ENCODE data around the gene ATP9B. TPM values are rescaled to one million over a fixed set of nuclear protein-coding genes. Genes with fewer than 3 reads are reported as not detected.

Gene ATP9B, protein sequence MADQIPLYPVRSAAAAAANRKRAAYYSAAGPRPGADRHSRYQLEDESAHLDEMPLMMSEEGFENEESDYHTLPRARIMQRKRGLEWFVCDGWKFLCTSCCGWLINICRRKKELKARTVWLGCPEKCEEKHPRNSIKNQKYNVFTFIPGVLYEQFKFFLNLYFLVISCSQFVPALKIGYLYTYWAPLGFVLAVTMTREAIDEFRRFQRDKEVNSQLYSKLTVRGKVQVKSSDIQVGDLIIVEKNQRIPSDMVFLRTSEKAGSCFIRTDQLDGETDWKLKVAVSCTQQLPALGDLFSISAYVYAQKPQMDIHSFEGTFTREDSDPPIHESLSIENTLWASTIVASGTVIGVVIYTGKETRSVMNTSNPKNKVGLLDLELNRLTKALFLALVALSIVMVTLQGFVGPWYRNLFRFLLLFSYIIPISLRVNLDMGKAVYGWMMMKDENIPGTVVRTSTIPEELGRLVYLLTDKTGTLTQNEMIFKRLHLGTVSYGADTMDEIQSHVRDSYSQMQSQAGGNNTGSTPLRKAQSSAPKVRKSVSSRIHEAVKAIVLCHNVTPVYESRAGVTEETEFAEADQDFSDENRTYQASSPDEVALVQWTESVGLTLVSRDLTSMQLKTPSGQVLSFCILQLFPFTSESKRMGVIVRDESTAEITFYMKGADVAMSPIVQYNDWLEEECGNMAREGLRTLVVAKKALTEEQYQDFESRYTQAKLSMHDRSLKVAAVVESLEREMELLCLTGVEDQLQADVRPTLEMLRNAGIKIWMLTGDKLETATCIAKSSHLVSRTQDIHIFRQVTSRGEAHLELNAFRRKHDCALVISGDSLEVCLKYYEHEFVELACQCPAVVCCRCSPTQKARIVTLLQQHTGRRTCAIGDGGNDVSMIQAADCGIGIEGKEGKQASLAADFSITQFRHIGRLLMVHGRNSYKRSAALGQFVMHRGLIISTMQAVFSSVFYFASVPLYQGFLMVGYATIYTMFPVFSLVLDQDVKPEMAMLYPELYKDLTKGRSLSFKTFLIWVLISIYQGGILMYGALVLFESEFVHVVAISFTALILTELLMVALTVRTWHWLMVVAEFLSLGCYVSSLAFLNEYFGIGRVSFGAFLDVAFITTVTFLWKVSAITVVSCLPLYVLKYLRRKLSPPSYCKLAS
- 10 to 100 TPM; 25.9 to 34.6 TPM for total RNA-seq

DNA sequence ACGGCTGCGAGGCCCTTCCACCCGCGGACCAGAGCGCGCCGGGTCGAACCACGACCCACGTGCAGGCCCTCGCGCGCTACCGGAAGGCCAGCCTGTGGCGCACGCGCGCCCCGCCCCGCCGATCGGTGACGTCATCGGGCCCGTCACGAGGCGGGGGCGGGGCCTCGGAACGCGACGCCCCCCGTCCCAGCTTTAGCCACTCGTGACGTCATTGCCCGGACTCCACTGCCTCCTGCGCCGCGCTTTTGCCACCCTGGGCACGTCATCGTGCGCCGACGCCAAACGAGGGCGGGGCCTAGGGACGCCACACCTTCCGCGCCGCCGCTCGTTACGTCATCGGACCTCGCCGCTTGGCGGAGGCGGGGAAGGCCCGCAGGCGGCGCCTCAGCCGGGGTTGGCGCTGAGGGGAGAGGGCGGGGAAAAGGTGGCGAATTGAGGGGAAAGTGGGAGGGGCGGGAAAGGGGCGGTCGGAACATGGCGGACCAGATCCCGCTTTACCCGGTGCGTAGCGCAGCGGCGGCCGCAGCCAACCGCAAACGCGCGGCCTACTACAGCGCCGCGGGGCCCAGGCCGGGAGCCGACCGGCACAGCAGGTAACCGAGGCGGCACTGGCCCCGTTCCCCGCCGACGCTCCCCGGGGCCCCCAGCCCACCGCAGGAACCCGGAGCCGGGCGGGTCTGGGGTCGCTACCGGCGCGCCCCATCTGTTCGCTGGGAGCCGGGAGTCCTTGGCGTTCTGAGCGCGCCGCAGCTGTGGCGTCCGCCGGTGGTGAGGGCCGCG is at the start of gene ATP9B:
TSS of gene ATP9B (plus strand) at position 458 of the 780 bp plus-strand sequence. CDS start at position 475, 17 bp downstream.
- peaks cover 24 to 29% of the 10 kb centered on the region in 2 donors for H3K9me3 Mint-ChIP-seq
- H3K27ac Mint-ChIP-seq, result peak within 1 kb of the TSS; percentile 52 to 97
- peaks cover 33 to 51% of the 10 kb centered on the region in 2 donors for H3K36me3 Mint-ChIP-seq
- DNase-seq (ENCODE audit: low spot score in 2 of 2) (peak; percentile 100), ATAC-seq (peak; percentile 85 to 91)

GRCh38 chr18:79019881-79020280 is 49.3 kb upstream of the ATP9B start:
- ATAC-seq (no peak), DNase-seq (ENCODE audit: low spot score in 2 of 2) (no peak)
- H3K9me3 Mint-ChIP-seq, result no peaks in the 10 kb centered on the region
- no peak overlapping the region for H3K27ac Mint-ChIP-seq
- peaks cover 0 to 5% of the 10 kb centered on the region in 2 donors for H3K36me3 Mint-ChIP-seq

DNA sequence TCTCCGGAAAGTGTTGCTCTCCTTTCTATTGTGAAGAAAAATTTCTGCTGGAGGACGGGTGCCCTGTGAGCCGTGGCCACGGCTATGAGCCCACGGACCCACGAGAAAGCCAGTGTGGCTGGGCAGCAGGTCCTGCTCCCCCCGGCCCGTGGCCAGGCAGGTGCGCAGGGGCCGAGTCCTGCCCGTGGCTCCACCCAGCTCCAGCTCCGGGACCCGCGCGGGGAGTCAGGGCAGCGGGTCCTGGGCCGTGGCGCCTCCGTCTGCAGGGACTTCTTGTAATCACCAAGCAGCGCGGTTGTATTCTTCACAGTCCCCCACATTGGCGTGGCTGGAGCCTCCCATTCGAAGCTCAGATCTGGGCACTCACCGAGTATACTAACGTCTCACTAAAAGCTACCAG is 46.6 kb upstream of the ATP9B start:
- Mint-ChIP-seq H3K36me3 (peaks cover 0 to 5% of the 10 kb centered on the region in 2 donors), H3K9me3 (peaks cover 0 to under 1% of the 10 kb centered on the region in 2 donors), H3K27ac (no peak overlapping the region)
- no peak for ATAC-seq
- no peak for DNase-seq (ENCODE audit: low spot score in 2 of 2)

GRCh38 chr18:79026491-79026890 is 42.7 kb upstream of the ATP9B start:
- Mint-ChIP-seq H3K36me3 (peaks cover 0 to 16% of the 10 kb centered on the region in 2 donors), H3K27ac (no peak overlapping the region), H3K9me3 (peaks cover 11 to 15% of the 10 kb centered on the region in 2 donors)
- DNase-seq (ENCODE audit: low spot score in 2 of 2) (no peak), ATAC-seq (no peak)

DNA sequence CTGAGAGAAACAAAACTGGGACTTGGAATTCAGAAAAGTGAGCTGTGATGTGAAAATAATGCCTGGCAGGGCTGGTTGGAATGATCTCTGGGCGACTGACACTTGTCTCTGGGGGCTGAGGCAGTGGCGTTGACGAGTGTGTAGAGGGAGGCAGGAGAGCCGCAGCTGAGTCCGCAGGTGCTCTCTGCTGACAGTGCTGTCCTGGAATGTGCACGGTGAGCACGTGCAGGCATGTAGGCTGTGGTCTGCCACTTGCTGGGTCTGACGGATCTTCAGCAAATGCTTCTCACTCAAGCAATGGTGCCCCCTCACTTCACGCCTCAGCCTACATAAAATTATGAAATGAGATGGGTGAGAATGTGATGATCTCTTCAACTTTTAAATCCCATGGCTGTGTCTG is 38.5 kb upstream of the ATP9B start:
- H3K36me3 Mint-ChIP-seq, result peaks cover 0 to 11% of the 10 kb centered on the region in 2 donors
- H3K9me3 Mint-ChIP-seq, result peaks cover 15 to 16% of the 10 kb centered on the region in 2 donors
- no peak for ATAC-seq
- DNase-seq (ENCODE audit: low spot score in 2 of 2), result no peak
- H3K27ac Mint-ChIP-seq, result no peak overlapping the region

DNA sequence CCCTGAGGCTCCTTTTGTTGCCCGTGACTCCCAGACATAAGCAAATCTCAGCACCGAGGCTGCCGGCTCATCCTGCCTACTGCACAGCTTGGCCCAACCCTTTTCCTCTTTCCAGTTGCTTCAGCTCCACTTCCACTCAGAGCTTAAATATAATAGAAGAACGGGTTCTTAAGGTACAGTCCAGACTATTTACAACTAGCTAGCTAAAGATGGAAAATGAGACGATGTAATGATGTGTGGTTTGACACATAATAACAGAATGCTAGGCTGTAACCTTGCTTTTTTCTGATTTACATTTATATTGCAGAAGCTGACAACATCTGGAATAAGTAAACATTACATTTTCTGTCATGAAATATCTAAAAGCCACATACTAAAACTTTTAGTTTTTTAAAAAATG is 26.9 kb upstream of the ATP9B start:
- Mint-ChIP-seq H3K9me3 (no peaks in the 10 kb centered on the region), H3K27ac (no peak overlapping the region), H3K36me3 (no peaks in the 10 kb centered on the region)
- no peak for ATAC-seq
- no peak for DNase-seq (ENCODE audit: low spot score in 2 of 2)

DNA sequence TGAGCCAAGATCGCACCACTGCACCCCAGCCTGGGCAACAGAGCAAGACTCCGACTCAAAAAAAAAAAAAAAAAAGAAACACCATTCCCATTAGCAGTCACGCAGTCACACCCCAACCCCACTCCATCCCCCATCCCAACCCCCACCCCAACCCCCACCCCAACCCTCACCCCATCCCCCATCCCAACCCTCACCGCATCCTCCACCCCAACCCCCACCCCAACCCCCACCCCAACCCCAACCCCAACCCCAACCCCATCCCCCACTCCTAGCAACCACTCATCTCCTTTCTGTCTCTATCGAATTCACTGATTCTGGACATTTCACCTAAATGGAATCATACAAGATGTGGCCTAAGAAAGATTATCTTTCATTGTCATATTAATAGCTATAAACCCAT is 25.9 kb upstream of the ATP9B start:
- Mint-ChIP-seq H3K27ac (no peak overlapping the region), H3K9me3 (no peaks in the 10 kb centered on the region), H3K36me3 (no peaks in the 10 kb centered on the region)
- DNase-seq (ENCODE audit: low spot score in 2 of 2) (no peak), ATAC-seq (no peak)

GRCh38 chr18:79046522-79046921 is 22.7 kb upstream of the ATP9B start:
- Mint-ChIP-seq H3K36me3 (no peaks in the 10 kb centered on the region), H3K9me3 (no peaks in the 10 kb centered on the region), H3K27ac (peak overlapping the region in 1 of 2 donors; percentile 32)
- DNase-seq (ENCODE audit: low spot score in 2 of 2), result no peak
- no peak for ATAC-seq

DNA sequence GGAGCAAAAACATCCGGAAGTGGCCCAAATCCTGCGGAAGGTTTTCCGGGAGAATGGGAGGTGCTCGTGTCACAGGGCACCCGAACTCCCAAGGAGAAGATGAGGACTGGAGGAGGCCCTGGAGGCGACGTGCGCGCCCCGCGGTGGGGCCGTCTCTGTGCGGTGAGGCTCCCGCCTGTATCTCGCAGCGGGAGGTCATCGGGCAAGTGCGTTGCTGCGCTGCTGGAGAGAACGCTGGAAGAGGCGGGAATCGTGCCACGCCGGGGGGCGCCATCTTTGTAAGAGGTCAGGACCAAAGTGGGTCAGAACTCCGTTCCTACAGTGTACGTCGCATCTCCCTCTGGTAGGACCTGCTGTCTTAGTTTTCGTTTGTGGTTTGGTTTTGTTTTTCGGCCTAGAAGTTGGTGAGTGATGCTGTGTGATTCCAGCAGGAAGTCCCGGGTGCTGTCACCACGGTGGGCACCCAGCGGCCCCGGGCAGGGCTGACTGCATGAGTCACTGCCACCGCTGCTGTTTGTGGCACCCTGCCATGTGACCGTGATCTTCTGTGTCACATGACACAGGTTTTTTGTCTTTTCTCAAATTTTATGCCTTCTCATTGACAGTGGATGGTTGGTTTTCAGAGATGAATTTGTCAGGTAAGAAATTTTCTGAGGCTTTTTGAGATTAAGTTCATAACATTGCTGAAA is 21.5 kb upstream of the ATP9B start:
- H3K27ac Mint-ChIP-seq, result no peak overlapping the region
- ATAC-seq (no peak), DNase-seq (ENCODE audit: low spot score in 2 of 2) (no peak)
- H3K9me3 Mint-ChIP-seq, result no peaks in the 10 kb centered on the region
- no peaks in the 10 kb centered on the region for H3K36me3 Mint-ChIP-seq

DNA sequence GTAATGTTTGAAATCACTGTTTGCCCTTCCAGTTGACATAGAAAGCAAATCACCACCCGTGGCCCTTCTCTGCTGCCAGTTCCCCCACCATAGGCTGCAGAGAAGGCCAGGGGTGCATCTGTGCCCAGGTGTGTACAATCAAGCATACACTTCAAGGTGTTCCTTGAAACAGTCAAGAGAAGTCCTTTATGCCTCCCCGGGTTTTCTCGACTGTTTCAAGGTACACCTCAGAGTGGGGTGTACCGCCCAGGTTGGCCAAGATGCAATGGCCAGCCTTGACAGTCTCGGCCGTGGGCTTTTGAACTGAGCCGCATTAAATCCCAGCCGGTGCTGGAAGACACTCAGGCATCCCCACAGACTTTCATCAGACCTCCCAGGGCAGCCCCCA is 21.0 kb upstream of the ATP9B start:
- no peaks in the 10 kb centered on the region for H3K9me3 Mint-ChIP-seq
- H3K36me3 Mint-ChIP-seq, result no peaks in the 10 kb centered on the region
- no peak overlapping the region for H3K27ac Mint-ChIP-seq
- no peak for ATAC-seq
- no peak for DNase-seq (ENCODE audit: low spot score in 2 of 2)

DNA sequence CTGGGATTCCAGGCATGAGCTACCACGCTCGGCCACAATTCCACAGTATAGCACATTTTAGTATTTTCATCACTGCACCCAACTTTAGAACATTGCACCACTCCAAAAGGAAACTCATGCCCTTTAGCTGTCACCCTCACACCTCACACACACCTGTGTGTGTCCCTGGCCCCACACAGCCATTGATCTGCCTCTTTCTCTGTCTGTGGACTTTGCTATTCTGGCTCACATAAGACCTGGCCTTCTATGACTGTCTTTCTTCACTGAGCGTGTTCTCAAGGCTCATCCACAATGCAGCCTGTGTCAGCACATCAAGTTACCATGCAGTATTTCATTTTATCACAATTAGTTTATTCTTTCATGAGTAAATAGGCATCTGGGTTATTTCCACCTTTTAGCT is 19.7 kb upstream of the ATP9B start:
- H3K9me3 Mint-ChIP-seq, result no peaks in the 10 kb centered on the region
- ATAC-seq, result no peak
- H3K27ac Mint-ChIP-seq, result no peak overlapping the region

GRCh38 chr18:79050005-79050404 is 19.2 kb upstream of the ATP9B start:
- DNase-seq (ENCODE audit: low spot score in 2 of 2) (no peak), ATAC-seq (no peak)
- no peaks in the 10 kb centered on the region for H3K9me3 Mint-ChIP-seq
- H3K36me3 Mint-ChIP-seq, result no peaks in the 10 kb centered on the region
- no peak overlapping the region for H3K27ac Mint-ChIP-seq

More for the DNA sequence above, 19.7 kb upstream of the ATP9B start:
- DNase-seq (ENCODE audit: low spot score in 2 of 2), result no peak
- no peaks in the 10 kb centered on the region for H3K36me3 Mint-ChIP-seq

- no peaks in the 10 kb centered on the region for H3K9me3 Mint-ChIP-seq
- ATAC-seq (no peak), DNase-seq (ENCODE audit: low spot score in 2 of 2) (no peak)
- no peak overlapping the region for H3K27ac Mint-ChIP-seq
- no peaks in the 10 kb centered on the region for H3K36me3 Mint-ChIP-seq
Measured at GRCh38 chr18:79056827-79057367, 12.3 kb upstream of the ATP9B start.

DNA sequence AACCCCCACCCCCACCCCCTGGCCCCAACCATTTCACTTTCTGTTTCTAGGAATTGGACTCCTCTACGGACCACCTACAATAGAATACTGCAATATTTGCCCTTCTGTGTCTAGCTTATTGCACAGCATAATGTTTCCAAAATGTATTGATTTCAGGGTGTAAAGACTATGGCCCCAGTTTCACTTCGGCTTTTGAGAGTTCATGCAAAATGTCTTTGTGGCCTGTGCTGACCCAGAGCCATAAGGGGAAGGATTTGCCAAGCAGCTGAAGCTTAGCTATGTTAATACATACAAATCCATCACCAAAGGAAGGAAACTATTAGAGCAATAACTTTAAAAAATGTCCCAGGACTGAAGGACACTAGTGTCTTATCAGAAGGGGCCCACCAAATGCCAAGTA is 11.2 kb upstream of the ATP9B start:
- Mint-ChIP-seq H3K9me3 (no peaks in the 10 kb centered on the region), H3K27ac (no peak overlapping the region), H3K36me3 (no peaks in the 10 kb centered on the region)
- DNase-seq (ENCODE audit: low spot score in 2 of 2) (no peak), ATAC-seq (no peak)

- ATAC-seq (no peak), DNase-seq (ENCODE audit: low spot score in 2 of 2) (no peak)
- Mint-ChIP-seq H3K27ac (no peak overlapping the region), H3K36me3 (peaks cover 24% of the 10 kb centered on the region in 2 donors), H3K9me3 (peaks cover 24% of the 10 kb centered on the region in 2 donors)
Measured at GRCh38 chr18:79062806-79063205, 6.4 kb upstream of the ATP9B start.

Measured in activated naive CD4-positive, alpha-beta T cell treated with anti-CD3 and anti-CD28 coated beads, Interleukin-2, amount 50 U/mL, for 72 hours (primary cell).